AG04450 (cell line): Measurements from ENCODE around the gene HPCAL1. TPM values are rescaled to one million over a fixed set of nuclear protein-coding genes. Genes with fewer than 3 reads are reported as not detected.

Experiments used
- CTCF ChIA-PET: fragments of 300-600, 350-600 bp; formaldehyde crosslinking; extraction: SDS; loops from one replicate; lab custom pipeline; 2022; ENCODE audit warnings: antibody characterized with exemption, inconsistent platforms; lab: Charles Lee
- POLR2A ChIA-PET: fragments of 350-600 bp; formaldehyde crosslinking; extraction: SDS; loops from one replicate; lab custom pipeline; 2021; ENCODE audit warnings: antibody characterized with exemption, inconsistent platforms; lab: Yijun Ruan, JAX
- DNase-seq: peaks from one replicate; pipeline ENCODE4 v3.0.0-alpha.2; 2011; ENCODE audit warnings: low read depth, low spot score
- H3K27ac ChIP-seq: one replicate; pipeline ENCODE4 v1.5.1; 2012; ENCODE audit warnings: low read depth, low read length, control low read depth
- H3K27me3 ChIP-seq: one replicate; pipeline ENCODE4 v1.6.0; 2012; ENCODE audit warnings: low read length; ENCODE audit not compliant: control insufficient read depth, insufficient read depth
- H3K4me3 ChIP-seq: 2 replicates; pipeline ENCODE4 v1.5.1; 2011; ENCODE audit warnings: mild to moderate bottlenecking, low read depth, low read length, control low read depth
- H3K9me3 ChIP-seq: 2 replicates; pipeline ENCODE4 v1.5.1; 2012; ENCODE audit warnings: low read length; ENCODE audit not compliant: control insufficient read depth, insufficient read depth
- CTCF ChIP-seq: IDR thresholded peaks from 2 replicates; pipeline ENCODE4 v1.5.1; 2011; ENCODE audit warnings: low read depth, low read length, control low read depth, inconsistent platforms
- polyA plus RNA-seq: library from polyadenylated mRNA; depleted of rRNA; stranded (reverse); fragments of >200 nt; gene quantifications from 2 replicates; pipeline ENCODE4 v1.2.3, GENCODE V29; 2011

HPCAL1 gene
- polyA plus RNA-seq, 1 experiment: 14.4 TPM

DNA sequence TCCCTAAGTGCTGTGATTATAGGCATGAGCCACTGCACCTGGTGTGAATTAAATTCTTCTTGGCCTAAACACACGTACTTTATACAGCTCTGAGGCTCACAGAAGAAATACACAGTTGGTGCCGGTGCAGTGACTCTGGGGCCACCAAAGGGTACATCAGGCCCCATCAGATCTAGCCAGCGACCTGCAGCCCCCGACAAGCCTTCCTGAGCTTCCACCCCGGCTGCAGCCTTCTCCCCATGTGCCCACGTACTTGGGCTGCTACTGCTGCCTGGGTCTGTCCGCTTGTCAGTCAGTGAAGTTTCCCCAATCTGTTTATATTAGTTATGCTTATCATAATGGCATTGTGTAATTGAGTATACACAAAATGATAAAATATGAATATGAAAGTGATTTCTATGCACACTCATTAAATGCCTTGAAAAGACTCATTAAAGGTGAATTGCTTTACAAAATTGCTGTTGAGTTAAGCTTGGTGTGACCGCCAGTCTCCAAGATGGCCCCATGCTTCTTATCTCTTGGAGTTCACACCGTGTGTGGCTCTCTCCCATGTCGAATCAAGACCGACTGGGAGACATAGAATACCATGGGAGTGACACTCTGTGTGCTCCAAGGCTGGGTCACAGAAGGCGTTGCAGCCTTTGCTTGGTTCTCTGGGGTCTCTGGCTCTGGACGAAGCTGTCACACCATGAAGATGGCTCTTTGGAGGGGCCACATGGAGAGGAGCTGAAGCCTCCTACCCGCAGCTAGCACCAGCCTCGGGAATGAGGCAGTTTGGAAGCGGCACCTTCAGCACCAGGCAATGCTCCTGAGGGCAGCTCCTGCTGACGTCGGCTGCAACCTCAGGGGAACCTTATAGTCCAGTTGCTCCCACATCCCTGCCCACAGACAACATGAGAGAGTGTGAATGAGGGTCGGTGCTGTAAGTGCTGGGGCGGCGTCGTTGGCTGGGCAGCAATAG, 29.2 kb upstream of the HPCAL1 start:
- Histone ChIP-seq H3K4me3 (no peak overlapping the region), H3K27me3 (no peaks in the 10 kb centered on the region), H3K9me3 (no peaks in the 10 kb centered on the region), H3K27ac (no peak overlapping the region)
- no peak for TF ChIP-seq CTCF
- DNase-seq: no peak
- POLR2A ChIA-PET: no interaction called here
- CTCF ChIA-PET: interaction anchor here (0.9 kb wide), 1 partner anchor 161 kb away, joined by 3 read pairs; no protein-coding TSS in a partner anchor

- CTCF ChIA-PET: interaction anchor here (0.9 kb wide), 1 partner anchor 161 kb away, joined by 3 read pairs; no protein-coding TSS in a partner anchor
- no peak overlapping the region for H3K4me3 ChIP-seq
- no peak for DNase-seq
- H3K9me3 ChIP-seq: no peaks in the 10 kb centered on the region
- no peak for TF ChIP-seq CTCF
- POLR2A ChIA-PET: no interaction called here
- no peaks in the 10 kb centered on the region for H3K27me3 ChIP-seq
- H3K27ac ChIP-seq: no peak overlapping the region
Measured at GRCh38 chr2:10274376-10274775, 28.3 kb upstream of the HPCAL1 start.

DNA sequence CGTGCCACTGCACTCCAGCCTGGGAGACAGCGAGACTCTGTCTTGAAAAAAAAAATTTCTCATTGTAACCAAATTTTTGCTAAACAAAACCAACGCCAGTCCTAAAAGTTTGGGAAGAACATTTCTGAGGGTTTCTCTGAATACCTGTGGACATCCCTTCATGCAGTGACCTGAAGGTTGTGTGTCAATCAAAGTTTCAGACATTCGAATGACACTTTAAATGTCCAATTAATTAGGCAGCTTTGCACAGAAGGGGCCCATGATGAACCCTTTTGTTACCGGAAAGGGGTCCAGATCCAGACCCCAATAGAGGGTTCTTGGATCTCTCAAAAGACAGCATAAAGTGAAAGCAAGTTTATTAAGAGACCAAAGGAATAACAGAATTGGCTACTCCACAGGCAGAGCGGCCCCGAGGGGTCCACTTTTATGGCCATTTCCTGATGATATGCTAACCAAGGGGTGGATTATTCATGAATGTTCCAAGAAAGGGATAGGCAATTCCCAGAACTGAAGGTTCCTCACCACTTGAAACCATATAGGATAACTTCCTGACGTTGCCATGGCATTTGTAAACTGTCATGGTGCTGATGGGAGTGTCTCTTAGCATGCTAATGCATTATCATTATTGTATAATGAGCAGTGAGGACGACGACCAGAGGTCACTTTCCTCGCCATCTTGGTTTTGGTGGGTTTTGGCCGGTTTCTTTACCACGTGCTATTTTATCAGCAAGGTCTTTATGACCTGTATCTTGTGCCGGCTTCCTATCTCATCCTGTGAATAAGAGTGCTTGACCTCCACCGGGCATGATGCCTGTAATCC, 27.5 kb upstream of the HPCAL1 start:
- no peak for TF ChIP-seq CTCF
- no peak for DNase-seq
- POLR2A ChIA-PET: no interaction called here
- Histone ChIP-seq H3K4me3 (no peak overlapping the region), H3K9me3 (no peaks in the 10 kb centered on the region), H3K27me3 (no peaks in the 10 kb centered on the region), H3K27ac (no peak overlapping the region)
- CTCF ChIA-PET: no interaction called here

GRCh38 chr2:10276481-10277292, 26.0 kb upstream of the HPCAL1 start:
- Histone ChIP-seq H3K27me3 (no peaks in the 10 kb centered on the region), H3K27ac (no peak overlapping the region), H3K4me3 (no peak overlapping the region), H3K9me3 (no peaks in the 10 kb centered on the region)
- ChIA-PET CTCF (interaction anchor here (0.8 kb wide), 1 partner anchor 180 kb away, joined by 3 read pairs; no protein-coding TSS in a partner anchor), POLR2A (no interaction called here)
- no peak for TF ChIP-seq CTCF
- no peak for DNase-seq
